ENCODE measurements around the gene MRPL46.
"Not testable (repeated sequence)": the region's sequence is repeated elsewhere in the genome, so short reads cannot be mapped to it uniquely, and the experiment has no call there.

The MRPL46 gene

DNA sequence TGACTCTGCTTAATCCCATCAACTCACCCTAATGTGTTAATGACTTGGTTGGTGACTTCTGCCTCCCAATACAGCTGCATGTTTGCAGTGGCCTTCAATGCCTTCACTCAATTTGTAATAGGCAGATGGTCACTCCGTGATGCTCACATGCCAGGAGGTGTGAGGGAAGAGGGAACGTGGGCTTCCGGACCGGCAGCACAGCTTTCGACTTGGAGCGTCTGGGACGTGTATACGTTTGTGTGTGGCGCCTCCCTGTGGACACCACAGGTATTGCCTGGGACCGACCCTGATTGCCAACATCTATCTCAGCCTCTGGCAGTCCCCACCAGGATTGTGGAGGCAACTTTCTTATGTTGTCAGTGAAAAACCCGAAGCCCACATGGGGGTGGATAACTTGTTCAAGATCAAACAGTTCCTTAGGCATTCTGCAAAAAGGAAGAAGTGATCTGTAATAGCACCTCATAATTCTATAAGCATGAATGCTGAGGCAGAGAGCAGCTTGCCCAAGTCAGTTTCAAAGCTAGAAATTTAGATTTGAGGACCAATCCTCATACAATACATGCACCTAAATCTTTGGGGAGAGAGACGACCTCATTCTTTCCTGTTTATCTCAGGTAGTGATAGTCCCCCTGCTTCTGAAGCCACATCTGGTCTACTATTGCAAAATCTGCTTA lies 16.9 kb downstream of the MRPL46 start:
- H3K4me3 ChIP-seq (ENCODE audit: low read length) = no peak overlapping the region
- DNase-seq (ENCODE audit: low read depth, low spot score) = peak; percentile 70

DNA sequence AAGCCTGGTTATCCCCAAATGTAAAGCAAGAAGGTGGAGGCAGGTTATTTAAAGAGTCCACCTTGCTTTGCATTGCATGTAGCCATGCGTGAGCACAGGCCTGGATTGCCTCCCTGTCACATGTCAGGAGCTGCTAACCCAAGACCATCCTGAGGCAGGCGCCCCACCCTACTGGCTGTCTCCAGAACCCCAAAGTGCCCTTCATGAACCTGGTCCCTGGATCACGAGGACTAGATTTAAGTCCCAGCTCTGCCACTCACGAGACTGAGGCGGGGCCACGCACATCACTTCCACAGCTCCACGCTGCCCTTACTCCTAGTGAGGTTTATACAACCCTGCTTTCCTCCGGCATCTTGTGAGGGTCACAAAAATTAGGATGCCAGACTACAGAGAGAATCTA lies 17.6 kb downstream of the MRPL46 start:
- H3K4me3 ChIP-seq (ENCODE audit: low read length) = no peak overlapping the region
- DNase-seq (ENCODE audit: low read depth, low spot score) = no peak

DNA sequence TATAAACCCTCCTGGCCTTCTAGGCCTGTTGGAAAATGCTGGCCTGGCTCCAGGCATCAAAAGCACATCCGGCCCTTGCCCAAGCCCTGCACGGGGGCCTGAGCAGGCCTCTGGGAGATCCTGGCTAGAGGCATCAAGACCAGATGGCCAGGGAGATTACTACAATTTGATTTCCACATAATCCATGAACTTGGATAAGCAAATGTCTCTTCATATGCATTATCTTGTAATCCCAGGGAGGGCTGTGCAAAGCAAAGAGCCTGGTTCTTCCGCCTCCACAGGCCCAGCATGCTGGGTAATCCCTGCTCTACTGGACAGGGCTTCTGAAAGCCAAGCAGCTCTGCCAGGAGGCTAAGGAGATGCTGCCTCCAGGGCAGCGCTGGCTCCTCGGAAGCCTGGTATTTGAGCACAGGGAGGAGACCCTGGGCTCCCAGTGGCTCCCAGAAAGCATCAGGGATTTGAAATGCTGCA lies 18.2 kb downstream of the MRPL46 start:
- H3K4me3 ChIP-seq (ENCODE audit: low read length) = no peak overlapping the region
- no peak for DNase-seq (ENCODE audit: low read depth, low spot score)

- DNase-seq (ENCODE audit: low read depth, low spot score) = no peak
- H3K4me3 ChIP-seq (ENCODE audit: low read length) = no peak overlapping the region
Measured at GRCh38 chr15:88447741-88448140, 19.4 kb downstream of the MRPL46 start.

DNA sequence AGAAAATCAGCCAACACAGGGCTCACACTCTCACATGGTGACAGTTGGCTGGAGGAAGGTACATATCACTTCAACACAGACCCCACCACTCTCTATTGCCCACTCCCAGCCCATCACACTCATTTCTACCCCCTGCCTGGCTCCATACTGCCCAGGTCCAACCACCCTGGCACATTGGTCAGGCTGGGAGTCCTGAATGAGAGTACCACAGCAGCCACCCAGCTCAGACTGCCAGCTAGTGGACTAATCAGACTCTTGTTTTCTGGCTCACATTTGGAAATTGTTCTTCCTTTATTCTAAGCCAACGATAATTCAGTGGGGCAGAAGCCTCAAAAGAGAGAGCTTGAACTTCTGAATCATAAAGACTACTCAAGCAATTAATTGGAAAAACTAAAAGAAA lies 20.0 kb downstream of the MRPL46 start:
- DNase-seq (ENCODE audit: low read depth, low spot score) = no peak
- H3K4me3 ChIP-seq (ENCODE audit: low read length) = no peak overlapping the region

DNA sequence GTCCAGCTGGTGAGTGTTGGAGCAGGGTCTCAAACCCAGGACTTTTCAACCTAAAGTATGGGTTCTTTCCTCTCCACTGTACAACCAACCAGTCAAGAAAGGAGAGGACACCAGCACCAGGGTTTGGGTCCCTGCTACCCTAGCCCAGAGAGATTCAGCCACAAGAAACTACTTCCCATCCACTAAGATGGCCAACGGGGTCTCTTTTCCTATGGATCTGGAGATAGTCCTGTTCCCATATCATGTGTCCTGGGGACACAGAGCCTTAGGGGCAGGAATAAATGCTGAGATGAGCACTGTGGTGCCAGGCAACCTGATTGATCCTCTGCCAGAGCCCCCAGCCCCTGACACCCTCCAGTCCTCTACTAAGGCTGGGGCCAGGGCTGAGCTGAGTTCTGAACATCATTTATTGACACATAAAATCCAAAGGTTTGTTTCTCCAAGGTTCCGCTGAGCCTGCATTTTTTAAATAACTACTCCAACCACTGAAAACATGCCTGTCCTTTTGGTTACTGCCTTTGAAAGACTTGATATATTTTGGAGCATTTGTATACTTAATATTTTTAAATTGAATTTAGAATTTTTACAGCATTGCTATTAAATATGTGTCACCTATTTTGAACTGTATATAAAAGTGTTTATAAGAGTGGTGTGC lies 26.0 kb downstream of the MRPL46 start:
- H3K4me3 ChIP-seq (ENCODE audit: low read length) = no peak overlapping the region
- DNase-seq (ENCODE audit: low read depth, low spot score) = no peak

- no peak for DNase-seq (ENCODE audit: low read depth, low spot score)
Measured at GRCh38 chr15:88440021-88440420, 27.2 kb downstream of the MRPL46 start.

GRCh38 chr15:88438181-88438580 lies 29.0 kb downstream of the MRPL46 start:
- no peak for DNase-seq (ENCODE audit: low read depth, low spot score)
- no peak overlapping the region for H3K4me3 ChIP-seq (ENCODE audit: low read length)

More at GRCh38 chr15:88440021-88440420, 27.2 kb downstream of the MRPL46 start:
- no peak overlapping the region for H3K4me3 ChIP-seq (ENCODE audit: low read length)

GRCh38 chr15:88434106-88434505 lies 33.1 kb downstream of the MRPL46 start:
- not testable (repeated sequence) for DNase-seq (ENCODE audit: low read depth, low spot score); H3K4me3 ChIP-seq (ENCODE audit: low read length)

- no peak overlapping the region for H3K4me3 ChIP-seq (ENCODE audit: low read length)
- no peak for DNase-seq (ENCODE audit: low read depth, low spot score)
Measured at GRCh38 chr15:88433046-88433685, 34.0 kb downstream of the MRPL46 start.

GRCh38 chr15:88431441-88431840 lies 35.7 kb downstream of the MRPL46 start:
- H3K4me3 ChIP-seq (ENCODE audit: low read length) = no peak overlapping the region
- DNase-seq (ENCODE audit: low read depth, low spot score) = no peak

GRCh38 chr15:88430051-88430450 lies 37.1 kb downstream of the MRPL46 start:
- DNase-seq (ENCODE audit: low read depth, low spot score) = no peak
- H3K4me3 ChIP-seq (ENCODE audit: low read length) = no peak overlapping the region

- H3K4me3 ChIP-seq (ENCODE audit: low read length) = no peak overlapping the region
Measured at GRCh38 chr15:88428805-88429605, 38.2 kb downstream of the MRPL46 start.

GRCh38 chr15:88428053-88428452 lies 39.1 kb downstream of the MRPL46 start:
- no peak for DNase-seq (ENCODE audit: low read depth, low spot score)
- no peak overlapping the region for H3K4me3 ChIP-seq (ENCODE audit: low read length)

More at GRCh38 chr15:88428805-88429605, 38.2 kb downstream of the MRPL46 start:
- DNase-seq (ENCODE audit: low read depth, low spot score) = no peak

GRCh38 chr15:88426304-88426703 lies 40.9 kb downstream of the MRPL46 start:
- no peak for DNase-seq (ENCODE audit: low read depth, low spot score)
- no peak overlapping the region for H3K4me3 ChIP-seq (ENCODE audit: low read length)

DNA sequence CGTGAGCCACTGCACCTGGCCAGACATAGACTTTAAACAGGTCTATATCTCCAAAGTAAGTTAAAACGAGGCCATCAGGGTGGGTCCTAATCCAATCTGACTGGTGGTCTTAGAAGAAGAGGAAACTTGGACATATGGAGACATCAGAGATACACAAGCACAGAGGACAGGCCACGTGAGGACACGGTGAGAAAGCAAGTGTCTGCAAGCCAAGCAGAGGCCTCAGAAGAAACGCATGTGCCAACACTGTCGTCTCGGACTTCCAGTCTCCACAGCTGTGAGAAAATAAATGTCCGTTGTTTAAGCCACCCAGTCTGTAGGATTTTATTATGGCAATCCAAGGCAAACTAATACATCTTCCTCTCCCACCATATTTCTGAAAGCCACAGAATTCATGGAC lies 43.9 kb downstream of the MRPL46 start:
- DNase-seq (ENCODE audit: low read depth, low spot score) = no peak
- no peak overlapping the region for H3K4me3 ChIP-seq (ENCODE audit: low read length)

GRCh38 chr15:88419830-88420229 lies 47.4 kb downstream of the MRPL46 start:
- no peak overlapping the region for H3K4me3 ChIP-seq (ENCODE audit: low read length)
- no peak for DNase-seq (ENCODE audit: low read depth, low spot score)
